ENCODE data around the gene CNKSR3. TPM values are rescaled to one million over a fixed set of nuclear protein-coding genes. Genes with fewer than 3 reads are reported as not detected.

Gene CNKSR3
- polyA plus RNA-seq, 1 donor from 2014 or later = 3.0 TPM

GRCh38 chr6:154478701-154479060 is 31.8 kb downstream of the CNKSR3 start:
- Histone ChIP-seq H3K4me3 (ENCODE audit: low read length) (no peak overlapping the region), H4K20me1 (ENCODE audit: insufficient read depth) (no peaks in the 10 kb centered on the region), H3K9me2 (ENCODE audit: insufficient read depth, low read length) (no peaks in the 10 kb centered on the region), H3K79me2 (replicated peaks; ENCODE audit: insufficient read depth, low read length) (no peaks in the 10 kb centered on the region), H2AFZ (ENCODE audit: low read depth, low read length) (no peak overlapping the region), H3K27me3 (ENCODE audit: insufficient read depth, low read depth, low read length) (no peaks in the 10 kb centered on the region), H3F3A (ENCODE audit: insufficient read depth, low read length, poor library complexity, severe bottlenecking) (no peaks in the 10 kb centered on the region), H3K27ac (ENCODE audit: low read length) (no peak overlapping the region), H3K9me3 (ENCODE audit: low read length) (no peaks in the 10 kb centered on the region), H3K36me3 (ENCODE audit: insufficient read depth, low read length) (no peaks in the 10 kb centered on the region), H3K4me2 (ENCODE audit: low read length) (no peak overlapping the region), H3K9ac (ENCODE audit: low read length) (no peak overlapping the region)
- TF ChIP-seq TAF1 (IDR thresholded peaks at IDR 0.05; ENCODE audit: low read depth) (no peak), RAD21 (conservative IDR thresholded peaks at IDR 0.05) (no peak), REST (IDR thresholded peaks at IDR 0.05; ENCODE audit: borderline replicate concordance) (no peak), EP300 (conservative IDR thresholded peaks at IDR 0.05; ENCODE audit: poor library complexity, severe bottlenecking) (no peak), POLR2AphosphoS5 (IDR thresholded peaks at IDR 0.05) (no peak), EZH2 (IDR thresholded peaks at IDR 0.05; ENCODE audit: borderline replicate concordance, insufficient read depth, low read length, poor library complexity, severe bottlenecking) (no peak)

- Histone ChIP-seq H2AFZ (ENCODE audit: low read depth, low read length) (no peak overlapping the region), H3K27ac (ENCODE audit: low read length) (no peak overlapping the region), H3K9ac (ENCODE audit: low read length) (no peak overlapping the region)
Measured at GRCh38 chr6:154478021-154478700, 32.3 kb downstream of the CNKSR3 start.

More at GRCh38 chr6:154478021-154478700, 32.3 kb downstream of the CNKSR3 start:
- no peaks in the 10 kb centered on the region for H3K36me3 ChIP-seq (ENCODE audit: insufficient read depth, low read length)
- H3K4me3 ChIP-seq (ENCODE audit: low read length) = no peak overlapping the region
- H3K9me2 ChIP-seq (ENCODE audit: insufficient read depth, low read length) = no peaks in the 10 kb centered on the region
- no peaks in the 10 kb centered on the region for H3K27me3 ChIP-seq (ENCODE audit: insufficient read depth, low read depth, low read length)
- no peaks in the 10 kb centered on the region for H3K79me2 ChIP-seq (replicated peaks; ENCODE audit: insufficient read depth, low read length)
- H3F3A ChIP-seq (ENCODE audit: insufficient read depth, low read length, poor library complexity, severe bottlenecking) = no peaks in the 10 kb centered on the region
- no peaks in the 10 kb centered on the region for H4K20me1 ChIP-seq (ENCODE audit: insufficient read depth)
- no peaks in the 10 kb centered on the region for H3K9me3 ChIP-seq (ENCODE audit: low read length)
- TF ChIP-seq EZH2 (IDR thresholded peaks at IDR 0.05; ENCODE audit: borderline replicate concordance, insufficient read depth, low read length, poor library complexity, severe bottlenecking) (no peak), REST (IDR thresholded peaks at IDR 0.05; ENCODE audit: borderline replicate concordance) (no peak), POLR2AphosphoS5 (IDR thresholded peaks at IDR 0.05) (no peak), TAF1 (IDR thresholded peaks at IDR 0.05; ENCODE audit: low read depth) (no peak), MXI1 (conservative IDR thresholded peaks at IDR 0.05; ENCODE audit: poor library complexity, severe bottlenecking) (no peak), RAD21 (conservative IDR thresholded peaks at IDR 0.05) (no peak), SMC3 (conservative IDR thresholded peaks at IDR 0.05; ENCODE audit: poor library complexity) (no peak), CTCF (IDR thresholded peaks at IDR 0.05; ENCODE audit: poor library complexity, severe bottlenecking) (no peak), EP300 (conservative IDR thresholded peaks at IDR 0.05; ENCODE audit: poor library complexity, severe bottlenecking) (no peak)
- no peak overlapping the region for H3K4me2 ChIP-seq (ENCODE audit: low read length)

Measured in neural cell (in vitro differentiated cells).